ENCODE results near the gene USPL1. TPM values are rescaled to one million over a fixed set of nuclear protein-coding genes. Genes with fewer than 3 reads are reported as not detected.

USPL1 gene
- total and polyA plus RNA-seq, 4 experiments from 2014 or later: 13.5 to 31.8 (median 22.7) TPM

GRCh38 chr13:30700364-30700763 lies 82.6 kb downstream of the USPL1 start:
- H3K27me3 Mint-ChIP-seq: peaks cover 0 to 10% of the 10 kb centered on the region in 2 donors
- POLR2A ChIA-PET (ENCODE audit: partially characterized antibody): no interaction called here
- Histone ChIP-seq H3K4me1 (ENCODE audit: insufficient read depth, low read length) (peaks cover 8% of the 10 kb centered on the region), H3K27me3 (ENCODE audit: insufficient read depth, low read length) (no peaks in the 10 kb centered on the region), H3K9me3 (ENCODE audit: control insufficient read depth in 1 of 2, low read length in 2 of 2) (no peaks in the 10 kb centered on the region), H3K36me3 (ENCODE audit: insufficient read depth, low read length) (no peaks in the 10 kb centered on the region), H3K4me3 (ENCODE audit: low read length in 2 of 2) (no peak overlapping the region), H3K27ac (ENCODE audit: low read depth, low read length) (no peak overlapping the region)
- no peak overlapping the region for H3K4me3 Mint-ChIP-seq
- no peak for DNase-seq
- no peak overlapping the region for H3K27ac Mint-ChIP-seq
- H3K9me3 Mint-ChIP-seq: no peaks in the 10 kb centered on the region
- peaks cover 6 to 18% (median 14%) of the 10 kb centered on the region in 4 donors for H3K4me1 Mint-ChIP-seq
- intact Hi-C loops (cut with micrococcal nuclease): loop anchor here (5.0 kb wide), 1 partner anchor 42 kb away; no protein-coding TSS in a partner anchor
- H3K36me3 Mint-ChIP-seq: no peaks in the 10 kb centered on the region
- CTCF ChIA-PET (ENCODE audit: partially characterized antibody): no interaction called here

- ChIA-PET POLR2A (ENCODE audit: partially characterized antibody) (no interaction called here), CTCF (ENCODE audit: partially characterized antibody) (no interaction called here)
- intact Hi-C loops (cut with micrococcal nuclease): loop anchor here (5.0 kb wide), 1 partner anchor 40 kb away; no protein-coding TSS in a partner anchor
- Mint-ChIP-seq H3K27me3 (peaks cover 0 to 10% of the 10 kb centered on the region in 2 donors), H3K9me3 (peaks cover 0 to 2% (median 0%) of the 10 kb centered on the region in 8 donors), H3K36me3 (no peaks in the 10 kb centered on the region), H3K27ac (no peak overlapping the region), H3K4me3 (no peak overlapping the region), H3K4me1 (peaks cover 0 to 6% (median 3%) of the 10 kb centered on the region in 4 donors)
- Histone ChIP-seq H3K27me3 (ENCODE audit: insufficient read depth, low read length) (no peaks in the 10 kb centered on the region), H3K4me1 (ENCODE audit: insufficient read depth, low read length) (no peaks in the 10 kb centered on the region), H3K4me3 (ENCODE audit: low read length in 2 of 2) (no peak overlapping the region), H3K9me3 (ENCODE audit: control insufficient read depth in 1 of 2, low read length in 2 of 2) (no peaks in the 10 kb centered on the region), H3K27ac (ENCODE audit: low read depth, low read length) (no peak overlapping the region), H3K36me3 (ENCODE audit: insufficient read depth, low read length) (no peaks in the 10 kb centered on the region)
- no peak for DNase-seq
Observed at GRCh38 chr13:30702006-30702405, 84.3 kb downstream of the USPL1 start.

- no peaks in the 10 kb centered on the region for H3K27me3 ChIP-seq (ENCODE audit: insufficient read depth, low read length)
- H3K27me3 Mint-ChIP-seq: peaks cover 0 to 10% of the 10 kb centered on the region in 2 donors
- CTCF ChIA-PET (ENCODE audit: partially characterized antibody): interaction anchor here (0.7 kb wide), 1 partner anchor 13 kb away, joined by 3 read pairs; no protein-coding TSS in a partner anchor
Observed at GRCh38 chr13:30704596-30704995, 86.9 kb downstream of the USPL1 start.

GRCh38 chr13:30705680-30706079 lies 88.0 kb downstream of the USPL1 start:
- no peaks in the 10 kb centered on the region for H3K9me3 ChIP-seq (ENCODE audit: control insufficient read depth in 1 of 2, low read length in 2 of 2)
- POLR2A ChIA-PET (ENCODE audit: partially characterized antibody): no interaction called here
- H3K27ac ChIP-seq (ENCODE audit: low read depth, low read length): no peak overlapping the region
- Mint-ChIP-seq H3K4me3 (no peak overlapping the region), H3K9me3 (peaks cover 0 to 2% (median 0%) of the 10 kb centered on the region in 8 donors), H3K27me3 (peaks cover 0 to 8% of the 10 kb centered on the region in 2 donors), H3K27ac (no peak overlapping the region), H3K36me3 (no peaks in the 10 kb centered on the region), H3K4me1 (peaks cover 0 to 1% (median 0%) of the 10 kb centered on the region in 4 donors)
- H3K4me1 ChIP-seq (ENCODE audit: insufficient read depth, low read length): no peaks in the 10 kb centered on the region
- no peak for DNase-seq
- CTCF ChIA-PET (ENCODE audit: partially characterized antibody): no interaction called here
- H3K4me3 ChIP-seq (ENCODE audit: low read length in 2 of 2): no peak overlapping the region
- intact Hi-C loops (cut with micrococcal nuclease): no loop called here
- no peaks in the 10 kb centered on the region for H3K27me3 ChIP-seq (ENCODE audit: insufficient read depth, low read length)
- H3K36me3 ChIP-seq (ENCODE audit: insufficient read depth, low read length): no peaks in the 10 kb centered on the region

More at GRCh38 chr13:30704596-30704995, 86.9 kb downstream of the USPL1 start:
- Mint-ChIP-seq H3K27ac (no peak overlapping the region), H3K36me3 (no peaks in the 10 kb centered on the region), H3K4me1 (peaks cover 0 to 1% (median 0%) of the 10 kb centered on the region in 4 donors), H3K9me3 (peaks cover 0 to 2% (median 0%) of the 10 kb centered on the region in 8 donors), H3K4me3 (no peak overlapping the region)
- H3K9me3 ChIP-seq (ENCODE audit: control insufficient read depth in 1 of 2, low read length in 2 of 2): no peaks in the 10 kb centered on the region
- no peaks in the 10 kb centered on the region for H3K4me1 ChIP-seq (ENCODE audit: insufficient read depth, low read length)
- POLR2A ChIA-PET (ENCODE audit: partially characterized antibody): no interaction called here
- no peak overlapping the region for H3K4me3 ChIP-seq (ENCODE audit: low read length in 2 of 2)
- intact Hi-C loops (cut with micrococcal nuclease): loop anchor here (5.0 kb wide), 1 partner anchor 38 kb away; no protein-coding TSS in a partner anchor
- no peak for DNase-seq
- no peaks in the 10 kb centered on the region for H3K36me3 ChIP-seq (ENCODE audit: insufficient read depth, low read length)
- H3K27ac ChIP-seq (ENCODE audit: low read depth, low read length): no peak overlapping the region

- peak overlapping the region in 1 of 7 donors; percentile 0 for H3K27ac Mint-ChIP-seq
- no peak for DNase-seq
- H3K4me1 Mint-ChIP-seq: peaks cover 0 to 3% (median 0%) of the 10 kb centered on the region in 4 donors
- H3K27me3 Mint-ChIP-seq: peaks cover 0 to 3% of the 10 kb centered on the region in 2 donors
- ChIA-PET POLR2A (ENCODE audit: partially characterized antibody) (no interaction called here), CTCF (ENCODE audit: partially characterized antibody) (interaction anchor here (1.2 kb wide), 1 partner anchor 15 kb away, joined by 3 read pairs; no protein-coding TSS in a partner anchor)
- H3K36me3 ChIP-seq (ENCODE audit: insufficient read depth, low read length): no peaks in the 10 kb centered on the region
- H3K27me3 ChIP-seq (ENCODE audit: insufficient read depth, low read length): no peaks in the 10 kb centered on the region
- no peak overlapping the region for H3K27ac ChIP-seq (ENCODE audit: low read depth, low read length)
- H3K4me3 ChIP-seq (ENCODE audit: low read length in 2 of 2): no peak overlapping the region
- no peaks in the 10 kb centered on the region for H3K36me3 Mint-ChIP-seq
- no peak overlapping the region for H3K4me3 Mint-ChIP-seq
- peaks cover 0 to 2% (median 0%) of the 10 kb centered on the region in 8 donors for H3K9me3 Mint-ChIP-seq
- H3K9me3 ChIP-seq (ENCODE audit: control insufficient read depth in 1 of 2, low read length in 2 of 2): no peaks in the 10 kb centered on the region
- H3K4me1 ChIP-seq (ENCODE audit: insufficient read depth, low read length): no peaks in the 10 kb centered on the region
- intact Hi-C loops (cut with micrococcal nuclease): no loop called here
Observed at GRCh38 chr13:30708541-30708940, 90.8 kb downstream of the USPL1 start.

Other genes starting within 250 kb of the USPL1 start
- gene UBE2L5, start 195.4 kb upstream of the USPL1 start, total RNA-seq: not detected
- not detected for gene UBE2L5, start 195.4 kb upstream of the USPL1 start, polyA plus RNA-seq
- 100 to 1,000 TPM; 311 to 331 TPM for gene HMGB1, start 152.0 kb upstream of the USPL1 start, total RNA-seq
- gene HMGB1, start 152.0 kb upstream of the USPL1 start, polyA plus RNA-seq: 100 to 1,000 TPM; 564 to 714 TPM
- gene ALOX5AP, start 117.6 kb downstream of the USPL1 start, total RNA-seq: 10 to 100 TPM; 53.7 to 54.0 TPM
- 100 to 1,000 TPM; 377 to 569 TPM for gene ALOX5AP, start 117.6 kb downstream of the USPL1 start, polyA plus RNA-seq